HepG2 (cell line): ENCODE measurements around the gene LRRC43. TPM values are rescaled to one million over a fixed set of nuclear protein-coding genes. Genes with fewer than 3 reads are reported as not detected.

ENCODE experiments used
- AGO2 ChIP-seq: fragments of 200-400 bp; formaldehyde crosslinking; optimal IDR thresholded peaks from 2 replicates; pipeline ENCODE3; 2017; ENCODE audit warnings: mild to moderate bottlenecking, low read depth, low read length, moderate library complexity
- ARID4A ChIP-seq: sonication (generic); formaldehyde crosslinking; IDR thresholded peaks from 2 replicates; pipeline ENCODE4 v1.5.0; 2020; ENCODE audit warnings: mild to moderate bottlenecking, missing genetic modification reagents, borderline replicate concordance
- CBX1 ChIP-seq: IDR thresholded peaks from one replicate; pipeline ENCODE4 v1.6.1; 2016; ENCODE audit warnings: antibody characterized with exemption, low read depth
- CBX5 ChIP-seq: sonication (generic); formaldehyde crosslinking; IDR thresholded peaks from 2 replicates; pipeline ENCODE4 v1.4.0; 2020; ENCODE audit warnings: missing genetic modification reagents, borderline replicate concordance
- FOXO1 ChIP-seq: sonication (generic); formaldehyde crosslinking; IDR thresholded peaks from 2 replicates; pipeline ENCODE4 v1.4.0; 2020; ENCODE audit warnings: missing genetic modification reagents
- HOXA3 ChIP-seq: sonication (generic); formaldehyde crosslinking; IDR thresholded peaks from 2 replicates; pipeline ENCODE4 v1.5.0; 2020; ENCODE audit warnings: missing genetic modification reagents
- MTA3 ChIP-seq: sonication (generic); formaldehyde crosslinking; IDR thresholded peaks from 2 replicates; pipeline ENCODE4 v1.4.0; 2020; ENCODE audit warnings: missing genetic modification reagents
- NFKB2 ChIP-seq: sonication (generic); formaldehyde crosslinking; IDR thresholded peaks from 2 replicates; pipeline ENCODE4 v1.4.0; 2020; ENCODE audit warnings: missing genetic modification reagents, borderline replicate concordance
- SIX4 ChIP-seq: sonication (generic); formaldehyde crosslinking; IDR thresholded peaks from 2 replicates; pipeline ENCODE4 v1.4.0; 2020; ENCODE audit warnings: missing genetic modification reagents
- ZFP90 ChIP-seq: sonication (generic); formaldehyde crosslinking; IDR thresholded peaks from 2 replicates; pipeline ENCODE4 v1.8.0; 2022; ENCODE audit warnings: missing genetic modification reagents, mild to moderate bottlenecking, inconsistent platforms, borderline replicate concordance
- ZNF10 ChIP-seq: sonication (generic); formaldehyde crosslinking; IDR thresholded peaks from 2 replicates; pipeline ENCODE4 v1.4.0; 2020; ENCODE audit warnings: mild to moderate bottlenecking, low read depth, missing genetic modification reagents, borderline replicate concordance
- ZNF160 ChIP-seq: sonication (generic); formaldehyde crosslinking; IDR thresholded peaks from 2 replicates; pipeline ENCODE4 v1.8.0; 2022; ENCODE audit warnings: mild to moderate bottlenecking, inconsistent platforms, missing genetic modification reagents
- ZNF30 ChIP-seq: sonication (generic); formaldehyde crosslinking; IDR thresholded peaks from 2 replicates; pipeline ENCODE4 v1.5.0; 2020; ENCODE audit warnings: mild to moderate bottlenecking, missing genetic modification reagents
- ZNF496 ChIP-seq: sonication (generic); formaldehyde crosslinking; IDR thresholded peaks from 2 replicates; pipeline ENCODE4 v1.8.1; 2023; ENCODE audit warnings: mild to moderate bottlenecking, moderate library complexity, missing genetic modification reagents; ENCODE audit not compliant: insufficient replicate concordance
- ZNF580 ChIP-seq: IDR thresholded peaks from 2 replicates; pipeline ENCODE4 v1.6.1; 2016; ENCODE audit warnings: low read depth, borderline replicate concordance
- ZNF7 ChIP-seq: IDR thresholded peaks from 2 replicates; pipeline ENCODE4 v1.6.1; 2016; ENCODE audit warnings: missing biosample characterization, missing genetic modification reagents
- ZSCAN31 ChIP-seq: sonication (generic); formaldehyde crosslinking; IDR thresholded peaks from 2 replicates; pipeline ENCODE4 v1.5.0; 2020; ENCODE audit warnings: low read depth, mild to moderate bottlenecking, missing genetic modification reagents
- polyA plus RNA-seq, 8 experiments: library from polyadenylated mRNA; depleted of rRNA in 3 of 8; stranded (reverse) in 7 of 8; unstranded in 1 of 8; fragments of >200 nt; fragmentation: Illumina TruSeq in 4 of 8; extraction: Trizol in 4 of 8; gene quantifications; 2 replicates each; pipeline versions ENCODE4 v1.2.1 to v1.2.3, GENCODE V29; 2011 to 2016; ENCODE audit warnings: low read depth in 4 of 8, missing spikeins in 1 of 8, mixed read lengths in 1 of 8; ENCODE audit not compliant: insufficient read depth in 1 of 8
- total RNA-seq, 5 experiments: library from RNA; depleted of rRNA; stranded (reverse); fragments of >200 nt; fragmentation: Illumina TruSeq; extraction: Trizol; gene quantifications; 2 replicates each; pipeline ENCODE4 v1.2.3, GENCODE V29; 2016; ENCODE audit warnings: low read depth in 1 of 5
- TF ChIP-seq, protein P1 (sequence below): sonication (generic); formaldehyde crosslinking; IDR thresholded peaks from 2 replicates; pipeline ENCODE4 v1.5.0; 2020; ENCODE audit warnings: missing genetic modification reagents, mild to moderate bottlenecking, borderline replicate concordance
- TF ChIP-seq, protein P2 (sequence below), 2 experiments: fragments of 450-650 bp in 1 of 2; sonication (generic) in 1 of 2; formaldehyde crosslinking; IDR thresholded peaks; 2 replicates each; pipeline versions ENCODE4 v1.5.0 to v1.8.0; 2020 to 2022; ENCODE audit warnings: mild to moderate bottlenecking in 1 of 2, missing genetic modification reagents in 1 of 2
- TF ChIP-seq, protein P3 (sequence below): IDR thresholded peaks from 2 replicates; pipeline ENCODE4 v1.6.1; 2012; ENCODE audit warnings: inconsistent platforms
- TF ChIP-seq, protein P4 (sequence below): sonication (generic); formaldehyde crosslinking; IDR thresholded peaks from 2 replicates; pipeline ENCODE4 v1.9.0; 2021; ENCODE audit warnings: missing genetic modification reagents, mild to moderate bottlenecking, borderline replicate concordance

Gene LRRC43
- total and polyA plus RNA-seq, 2 of the 13 experiments (the other 11 are each of a cell fraction or from before 2014, with no cell fraction given) = not detected

DNA sequence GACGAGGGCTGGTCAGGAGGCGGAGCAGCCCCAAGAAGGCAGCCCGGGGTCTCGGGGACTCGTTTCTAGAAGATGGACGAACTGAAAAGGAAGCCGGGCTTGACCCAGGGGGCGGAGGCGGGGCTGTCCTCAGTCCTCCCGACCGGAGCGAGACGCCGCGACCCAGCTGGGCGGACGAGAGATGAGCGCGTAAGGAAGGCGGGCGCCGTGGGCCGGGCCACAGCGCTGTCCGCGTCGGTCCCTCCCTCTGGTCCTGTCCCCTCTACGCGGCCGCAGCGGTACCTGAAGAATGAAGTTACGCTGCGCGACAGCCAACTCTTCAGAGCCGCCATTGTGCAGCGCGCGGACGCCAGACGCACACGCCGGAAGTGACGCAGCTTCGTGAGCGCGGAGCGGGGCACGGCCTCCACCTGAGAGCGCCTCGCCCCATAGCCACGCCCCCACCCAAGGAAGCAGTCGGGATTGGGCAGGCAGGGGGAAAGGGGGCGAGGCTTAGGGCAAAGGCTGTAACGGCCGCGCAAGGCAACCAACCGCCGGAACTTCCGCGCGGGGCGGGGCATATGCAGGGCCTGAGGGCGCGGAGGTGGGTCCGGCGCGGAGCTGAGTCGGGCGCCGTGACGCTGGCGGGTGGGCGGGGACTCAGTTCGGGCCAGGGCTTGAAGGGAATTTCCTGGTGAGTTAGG is 42.9 kb downstream of the LRRC43 start, which contains the start of gene DIABLO (continued):
- TF ChIP-seq HOXA3 (CRISPR knock-in tag) = peak; percentile 99
- no peak for TF ChIP-seq ZNF7 (CRISPR knock-in tag)
- TF ChIP-seq, protein P1, sequence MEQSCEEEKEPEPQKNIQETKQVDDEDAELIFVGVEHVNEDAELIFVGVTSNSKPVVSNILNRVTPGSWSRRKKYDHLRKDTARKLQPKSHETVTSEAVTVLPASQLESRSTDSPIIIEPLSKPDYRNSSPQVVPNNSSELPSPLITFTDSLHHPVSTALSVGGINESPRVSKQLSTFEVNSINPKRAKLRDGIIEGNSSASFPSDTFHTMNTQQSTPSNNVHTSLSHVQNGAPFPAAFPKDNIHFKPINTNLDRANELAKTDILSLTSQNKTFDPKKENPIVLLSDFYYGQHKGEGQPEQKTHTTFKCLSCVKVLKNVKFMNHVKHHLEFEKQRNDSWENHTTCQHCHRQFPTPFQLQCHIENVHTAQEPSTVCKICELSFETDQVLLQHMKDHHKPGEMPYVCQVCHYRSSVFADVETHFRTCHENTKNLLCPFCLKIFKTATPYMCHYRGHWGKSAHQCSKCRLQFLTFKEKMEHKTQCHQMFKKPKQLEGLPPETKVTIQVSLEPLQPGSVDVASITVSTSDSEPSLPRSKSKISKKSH (CRISPR knock-in tag) = peak; percentile 89; the same call in 1 of the 2 replicates
- TF ChIP-seq SIX4 (CRISPR knock-in tag) = peak; percentile 54; the same call in 1 of the 2 replicates
- TF ChIP-seq CBX5 (CRISPR knock-in tag) = peak; percentile 61; the same call in 1 of the 2 replicates
- TF ChIP-seq ZSCAN31 (CRISPR knock-in tag) = peak; percentile 80; the same call in 1 of the 2 replicates
- no peak; the same call in 1 of the 2 replicates for TF ChIP-seq ZNF10 (CRISPR knock-in tag)
- no peak for TF ChIP-seq CBX1
- peak; percentile 49; the same call in 1 of the 2 replicates for TF ChIP-seq FOXO1 (CRISPR knock-in tag)
- TF ChIP-seq, protein P2, sequence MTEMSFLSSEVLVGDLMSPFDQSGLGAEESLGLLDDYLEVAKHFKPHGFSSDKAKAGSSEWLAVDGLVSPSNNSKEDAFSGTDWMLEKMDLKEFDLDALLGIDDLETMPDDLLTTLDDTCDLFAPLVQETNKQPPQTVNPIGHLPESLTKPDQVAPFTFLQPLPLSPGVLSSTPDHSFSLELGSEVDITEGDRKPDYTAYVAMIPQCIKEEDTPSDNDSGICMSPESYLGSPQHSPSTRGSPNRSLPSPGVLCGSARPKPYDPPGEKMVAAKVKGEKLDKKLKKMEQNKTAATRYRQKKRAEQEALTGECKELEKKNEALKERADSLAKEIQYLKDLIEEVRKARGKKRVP (CRISPR knock-in tag; IDR thresholded peaks at IDR 0.05) = no peak; a peak in 1 of 4 replicates
- TF ChIP-seq, protein P3, sequence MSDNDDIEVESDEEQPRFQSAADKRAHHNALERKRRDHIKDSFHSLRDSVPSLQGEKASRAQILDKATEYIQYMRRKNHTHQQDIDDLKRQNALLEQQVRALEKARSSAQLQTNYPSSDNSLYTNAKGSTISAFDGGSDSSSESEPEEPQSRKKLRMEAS = peak; percentile 25
- TF ChIP-seq ARID4A (CRISPR knock-in tag) = peak; percentile 99
- TF ChIP-seq AGO2 = peak; percentile 75
- TF ChIP-seq NFKB2 (CRISPR knock-in tag) = no peak
- TF ChIP-seq ZFP90 (CRISPR knock-in tag) = peak; percentile 64; the same call in 1 of the 2 replicates
- peak; percentile 10; the same call in 1 of the 2 replicates for TF ChIP-seq ZNF580 (CRISPR knock-in tag)
- no peak for TF ChIP-seq MTA3
- TF ChIP-seq ZNF160 (CRISPR knock-in tag) = no peak; the same call in 1 of the 2 replicates
- TF ChIP-seq, protein P4, sequence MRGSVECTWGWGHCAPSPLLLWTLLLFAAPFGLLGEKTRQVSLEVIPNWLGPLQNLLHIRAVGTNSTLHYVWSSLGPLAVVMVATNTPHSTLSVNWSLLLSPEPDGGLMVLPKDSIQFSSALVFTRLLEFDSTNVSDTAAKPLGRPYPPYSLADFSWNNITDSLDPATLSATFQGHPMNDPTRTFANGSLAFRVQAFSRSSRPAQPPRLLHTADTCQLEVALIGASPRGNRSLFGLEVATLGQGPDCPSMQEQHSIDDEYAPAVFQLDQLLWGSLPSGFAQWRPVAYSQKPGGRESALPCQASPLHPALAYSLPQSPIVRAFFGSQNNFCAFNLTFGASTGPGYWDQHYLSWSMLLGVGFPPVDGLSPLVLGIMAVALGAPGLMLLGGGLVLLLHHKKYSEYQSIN = no peak
- no peak for TF ChIP-seq ZNF496 (CRISPR knock-in tag)
- TF ChIP-seq ZNF30 (CRISPR knock-in tag) = no peak
